WI38 (cell line): Measurements from ENCODE around the gene ABHD17A.

Source experiments
- H3K4me3 ChIP-seq: 2 replicates; pipeline ENCODE4 v1.5.1; 2011; ENCODE audit warnings: low read depth, mild to moderate bottlenecking, control low read depth, low read length
- TF ChIP-seq, protein P1 (sequence below): IDR thresholded peaks from 2 replicates; pipeline ENCODE4 v1.5.1; 2012; ENCODE audit warnings: low read depth, mild to moderate bottlenecking, control low read depth, low read length

The ABHD17A gene

GRCh38 chr19:1872807-1873523 lies 12.3 kb downstream of the ABHD17A start:
- TF ChIP-seq, protein P1, sequence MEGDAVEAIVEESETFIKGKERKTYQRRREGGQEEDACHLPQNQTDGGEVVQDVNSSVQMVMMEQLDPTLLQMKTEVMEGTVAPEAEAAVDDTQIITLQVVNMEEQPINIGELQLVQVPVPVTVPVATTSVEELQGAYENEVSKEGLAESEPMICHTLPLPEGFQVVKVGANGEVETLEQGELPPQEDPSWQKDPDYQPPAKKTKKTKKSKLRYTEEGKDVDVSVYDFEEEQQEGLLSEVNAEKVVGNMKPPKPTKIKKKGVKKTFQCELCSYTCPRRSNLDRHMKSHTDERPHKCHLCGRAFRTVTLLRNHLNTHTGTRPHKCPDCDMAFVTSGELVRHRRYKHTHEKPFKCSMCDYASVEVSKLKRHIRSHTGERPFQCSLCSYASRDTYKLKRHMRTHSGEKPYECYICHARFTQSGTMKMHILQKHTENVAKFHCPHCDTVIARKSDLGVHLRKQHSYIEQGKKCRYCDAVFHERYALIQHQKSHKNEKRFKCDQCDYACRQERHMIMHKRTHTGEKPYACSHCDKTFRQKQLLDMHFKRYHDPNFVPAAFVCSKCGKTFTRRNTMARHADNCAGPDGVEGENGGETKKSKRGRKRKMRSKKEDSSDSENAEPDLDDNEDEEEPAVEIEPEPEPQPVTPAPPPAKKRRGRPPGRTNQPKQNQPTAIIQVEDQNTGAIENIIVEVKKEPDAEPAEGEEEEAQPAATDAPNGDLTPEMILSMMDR, result no peak
- no peak overlapping the region for H3K4me3 ChIP-seq

DNA sequence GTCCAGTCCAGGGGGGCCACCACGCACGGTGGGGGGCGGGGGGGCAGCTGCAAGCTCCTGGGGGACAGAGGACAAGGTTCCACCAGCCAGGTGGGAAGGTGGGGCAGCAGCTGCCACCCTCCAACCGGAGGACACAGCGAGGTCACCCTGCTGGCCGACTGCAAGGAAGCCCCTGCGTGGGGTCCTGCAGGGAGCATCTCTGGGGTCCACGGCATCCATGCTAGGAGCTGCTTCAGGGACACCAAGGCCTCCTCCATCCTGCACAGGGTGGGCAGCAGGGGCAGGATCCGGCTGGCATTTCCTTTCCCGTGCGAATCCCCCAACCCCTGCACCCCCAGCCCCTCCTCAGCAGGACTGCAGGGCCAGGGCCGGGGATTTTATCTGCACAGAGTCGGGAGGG lies 13.7 kb downstream of the ABHD17A start:
- TF ChIP-seq, protein P1, result no peak
- no peak overlapping the region for H3K4me3 ChIP-seq

GRCh38 chr19:1871140-1871597 lies 14.1 kb downstream of the ABHD17A start:
- H3K4me3 ChIP-seq, result no peak overlapping the region
- TF ChIP-seq, protein P1, result no peak

DNA sequence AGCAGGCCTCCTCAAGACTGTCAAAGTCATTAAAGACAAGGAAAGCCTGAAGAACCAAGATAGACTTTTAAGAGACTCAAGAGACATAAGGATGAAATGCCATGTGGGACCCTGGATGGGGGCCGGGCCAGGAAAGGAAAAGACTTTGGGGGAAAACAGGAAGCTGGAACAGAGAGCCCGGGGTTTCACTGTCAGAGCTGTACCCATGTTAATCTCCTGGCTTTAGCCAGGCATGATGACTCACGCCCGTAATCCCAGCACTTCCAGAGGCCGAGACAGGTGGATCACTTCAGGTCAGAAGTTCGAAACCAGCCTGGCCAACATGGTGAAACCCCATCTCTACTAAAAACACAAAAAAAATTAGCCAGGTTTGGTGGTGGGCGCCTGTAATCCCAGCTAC lies 16.3 kb downstream of the ABHD17A start:
- TF ChIP-seq, protein P1, result no peak
- H3K4me3 ChIP-seq, result no peak overlapping the region

- TF ChIP-seq, protein P1, result no peak
- no peak overlapping the region for H3K4me3 ChIP-seq
Observed at GRCh38 chr19:1867349-1867724, 18.0 kb downstream of the ABHD17A start.

- TF ChIP-seq, protein P1, result no peak
- H3K4me3 ChIP-seq, result no peak overlapping the region
Observed at GRCh38 chr19:1866693-1867348, 18.5 kb downstream of the ABHD17A start.

DNA sequence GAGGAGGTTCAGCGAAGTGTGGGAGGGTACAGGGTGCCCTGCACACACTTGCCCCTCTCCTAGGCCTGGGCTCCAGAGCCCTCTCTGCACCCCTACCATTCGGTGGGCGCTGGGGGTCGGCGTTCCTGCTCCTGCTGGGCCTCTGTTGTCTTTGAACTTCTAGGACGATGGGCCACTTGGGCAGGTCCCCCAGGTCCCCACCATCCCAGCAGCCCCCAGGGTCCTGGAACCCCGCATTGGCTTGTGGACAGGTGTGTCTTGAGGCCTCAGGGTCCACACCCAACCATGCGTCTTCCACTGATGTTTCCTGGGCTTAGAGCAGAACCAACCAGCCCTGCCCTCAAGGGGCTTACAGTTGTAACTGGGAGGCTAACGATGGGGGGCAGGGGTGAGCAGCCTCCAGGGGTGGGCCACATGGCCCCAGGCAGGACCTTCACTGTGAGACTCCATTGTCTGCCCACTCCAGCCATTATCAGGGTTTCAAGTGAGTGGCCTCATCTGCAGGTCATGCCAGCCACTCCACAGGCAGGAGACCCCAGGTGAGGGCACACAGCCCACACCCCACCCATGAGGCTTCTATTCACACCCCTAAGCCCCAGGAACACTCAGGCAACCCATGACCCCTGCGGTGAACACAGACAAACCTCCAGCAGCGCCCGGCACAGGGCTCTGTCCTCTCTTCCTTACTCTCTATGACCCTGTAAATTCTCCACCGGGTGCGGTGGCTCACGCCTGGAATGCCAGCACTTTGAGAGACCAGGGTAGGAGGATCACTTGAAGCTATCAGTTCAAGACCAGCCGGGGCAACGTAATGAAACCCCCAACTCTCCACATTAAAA lies 19.9 kb downstream of the ABHD17A start:
- peak overlapping the region; percentile 71 for H3K4me3 ChIP-seq
- TF ChIP-seq, protein P1, result no peak
